NT2/D1 (cell line): Measurements from ENCODE around the gene PRKCB.

ENCODE experiments used
- DNase-seq: peaks from one replicate; pipeline ENCODE4 v3.0.0-alpha.2; 2011; ENCODE audit warnings: low read depth, low spot score
- H3K27me3 ChIP-seq: 2 replicates; pipeline ENCODE4 v1.6.0; 2011; ENCODE audit warnings: mild to moderate bottlenecking; ENCODE audit not compliant: insufficient read length, insufficient read depth
- H3K36me3 ChIP-seq: 2 replicates; pipeline ENCODE4 v1.6.1; 2011; ENCODE audit warnings: mild to moderate bottlenecking, low read length, mixed read lengths; ENCODE audit not compliant: insufficient read depth, insufficient read length
- H3K4me1 ChIP-seq: 2 replicates; pipeline ENCODE4 v1.5.1; 2011; ENCODE audit not compliant: insufficient read depth, insufficient read length
- H3K4me3 ChIP-seq: 2 replicates; pipeline ENCODE4 v1.5.1; 2011; ENCODE audit warnings: low read depth; ENCODE audit not compliant: insufficient read length
- H3K9ac ChIP-seq: 2 replicates; pipeline ENCODE4 v1.6.0; 2011; ENCODE audit warnings: low read depth; ENCODE audit not compliant: insufficient read length
- H3K9me3 ChIP-seq: 2 replicates; pipeline ENCODE4 v1.5.1; 2011; ENCODE audit warnings: mild to moderate bottlenecking, low read length; ENCODE audit not compliant: insufficient read depth
- SUZ12 ChIP-seq: IDR thresholded peaks from 2 replicates; pipeline ENCODE4 v1.6.1; 2011; ENCODE audit not compliant: insufficient read length, insufficient read depth; ENCODE audit errors: extremely low read depth
- YY1 ChIP-seq: IDR thresholded peaks from 2 replicates; pipeline ENCODE4 v1.6.1; 2011; ENCODE audit not compliant: insufficient read length, insufficient read depth
- ZNF274 ChIP-seq: IDR thresholded peaks from 2 replicates; pipeline ENCODE4 v1.6.1; 2011; ENCODE audit warnings: mild to moderate bottlenecking, low read depth, low read length

PRKCB gene

GRCh38 chr16:24037335-24037734 is 201.6 kb downstream of the PRKCB start:
- H3K27me3 ChIP-seq = no peaks in the 10 kb centered on the region
- no peak overlapping the region for H3K9ac ChIP-seq
- no peak for TF ChIP-seq ZNF274
- TF ChIP-seq YY1 = no peak
- TF ChIP-seq SUZ12 = no peak
- H3K4me1 ChIP-seq = peaks cover 5% of the 10 kb centered on the region
- H3K4me3 ChIP-seq = no peak overlapping the region
- no peak for DNase-seq
- H3K9me3 ChIP-seq = no peaks in the 10 kb centered on the region; the same call in 1 of the 2 replicates
- no peaks in the 10 kb centered on the region for H3K36me3 ChIP-seq

- no peak overlapping the region for H3K9ac ChIP-seq
- TF ChIP-seq SUZ12 (no peak), ZNF274 (no peak), YY1 (no peak)
- H3K4me3 ChIP-seq = no peak overlapping the region
- H3K36me3 ChIP-seq = no peaks in the 10 kb centered on the region
- H3K9me3 ChIP-seq = no peaks in the 10 kb centered on the region
- DNase-seq = peak; percentile 63
- peaks cover 4% of the 10 kb centered on the region for H3K4me1 ChIP-seq
- no peaks in the 10 kb centered on the region for H3K27me3 ChIP-seq
These were observed 206.2 kb downstream of the PRKCB start for GRCh38 chr16:24041834-24042631.

- DNase-seq = no peak
- Histone ChIP-seq H3K9ac (no peak overlapping the region), H3K27me3 (no peaks in the 10 kb centered on the region), H3K4me3 (no peak overlapping the region), H3K4me1 (peaks cover 7% of the 10 kb centered on the region), H3K9me3 (no peaks in the 10 kb centered on the region), H3K36me3 (no peaks in the 10 kb centered on the region)
- no peak for TF ChIP-seq ZNF274
- TF ChIP-seq SUZ12 = no peak
These were observed 208.7 kb downstream of the PRKCB start for GRCh38 chr16:24044467-24044866.

GRCh38 chr16:24045641-24046040 is 209.9 kb downstream of the PRKCB start:
- H3K9ac ChIP-seq = no peak overlapping the region
- no peaks in the 10 kb centered on the region for H3K36me3 ChIP-seq
- no peaks in the 10 kb centered on the region for H3K9me3 ChIP-seq
- no peak for TF ChIP-seq YY1
- peak; percentile 70 for DNase-seq
- H3K4me1 ChIP-seq = peaks cover 8% of the 10 kb centered on the region
- H3K4me3 ChIP-seq = no peak overlapping the region
- H3K27me3 ChIP-seq = no peaks in the 10 kb centered on the region

GRCh38 chr16:24046442-24046841 is 210.7 kb downstream of the PRKCB start:
- peaks cover 11% of the 10 kb centered on the region for H3K4me1 ChIP-seq
- no peak overlapping the region for H3K9ac ChIP-seq
- H3K27me3 ChIP-seq = no peaks in the 10 kb centered on the region
- no peak overlapping the region for H3K4me3 ChIP-seq
- H3K9me3 ChIP-seq = no peaks in the 10 kb centered on the region
- no peak for TF ChIP-seq YY1
- TF ChIP-seq ZNF274 = no peak
- no peak for TF ChIP-seq SUZ12
- H3K36me3 ChIP-seq = no peaks in the 10 kb centered on the region
- no peak for DNase-seq

- H3K36me3 ChIP-seq = no peaks in the 10 kb centered on the region
- H3K27me3 ChIP-seq = no peaks in the 10 kb centered on the region
- DNase-seq = no peak
- H3K9me3 ChIP-seq = peaks cover 3% of the 10 kb centered on the region; the same call in 1 of the 2 replicates
- H3K4me3 ChIP-seq = no peak overlapping the region
- peaks cover 11% of the 10 kb centered on the region for H3K4me1 ChIP-seq
- no peak overlapping the region for H3K9ac ChIP-seq
- TF ChIP-seq SUZ12 (no peak), YY1 (no peak), ZNF274 (no peak)
These were observed 213.3 kb downstream of the PRKCB start for GRCh38 chr16:24049113-24049512.

GRCh38 chr16:24051125-24051524 is 215.3 kb downstream of the PRKCB start:
- peaks cover 12% of the 10 kb centered on the region for H3K4me1 ChIP-seq
- TF ChIP-seq SUZ12 = no peak
- TF ChIP-seq ZNF274 = no peak
- no peak for TF ChIP-seq YY1
- no peaks in the 10 kb centered on the region for H3K36me3 ChIP-seq
- no peaks in the 10 kb centered on the region for H3K27me3 ChIP-seq
- no peak overlapping the region for H3K9ac ChIP-seq
- H3K9me3 ChIP-seq = peaks cover 3% of the 10 kb centered on the region; the same call in 1 of the 2 replicates
- no peak for DNase-seq
- H3K4me3 ChIP-seq = no peak overlapping the region
